Endothelial cell of umbilical vein (primary cell): ENCODE results near the gene EMC6. TPM values are rescaled to one million over a fixed set of nuclear protein-coding genes. Genes with fewer than 3 reads are reported as not detected.
"Not testable (repeated sequence)": the region's sequence is repeated elsewhere in the genome, so short reads cannot be mapped to it uniquely, and the experiment has no call there.

ENCODE experiments used
- BruUV-seq: library from RNA; stranded (reverse); fragments of 400-500 nt; replicated peaks from 2 replicates; lab custom pipeline; 2021; lab: Mats Ljungman, UMichigan
- CTCF ChIA-PET: fragments of 300-600, 350-600 bp; sonication (Branson Sonifier 250); formaldehyde crosslinking; loops from one replicate; lab custom pipeline; 2021; ENCODE audit warnings: antibody characterized with exemption, inconsistent platforms; lab: Charles Lee
- POLR2A ChIA-PET: fragments of 300-600, 350-600 bp; sonication (Branson Sonifier 250); formaldehyde crosslinking; loops from one replicate; lab custom pipeline; 2021; ENCODE audit warnings: antibody characterized with exemption, inconsistent platforms; lab: Charles Lee
- DNase-seq: peaks from one replicate; pipeline ENCODE4 v3.0.0-alpha.2; 2011; ENCODE audit warnings: low read depth, low spot score
- FAIRE-seq: peaks from 2 replicates; lab custom pipeline; 2011; peaks lifted over from hg19 to GRCh38; lab: Jason Lieb, UNC
- H2AFZ ChIP-seq: 2 replicates; pipeline ENCODE4 v1.6.0; 2012; ENCODE audit warnings: low read depth, low read length, control low read depth, inconsistent platforms
- H3K27ac ChIP-seq: 2 replicates; pipeline ENCODE4 v1.5.1; 2011; ENCODE audit warnings: low read depth, mild to moderate bottlenecking, control low read depth, low read length, moderate library complexity; ENCODE audit not compliant: insufficient read depth
- H3K27me3 ChIP-seq, 2 experiments: 2 replicates each; pipeline versions ENCODE4 v1.6.0 to v1.6.1; 2011; ENCODE audit warnings: low read length in 2 of 2, mixed read lengths in 1 of 2; ENCODE audit not compliant: control insufficient read depth in 2 of 2, insufficient read depth in 2 of 2
- H3K36me3 ChIP-seq, 2 experiments: 2 replicates in 1 of 2; 3 replicates in 1 of 2; pipeline ENCODE4 v1.5.1; 2011; ENCODE audit warnings: low read length in 2 of 2, mild to moderate bottlenecking in 1 of 2, moderate library complexity in 1 of 2; ENCODE audit not compliant: control insufficient read depth in 2 of 2, insufficient read depth in 2 of 2; ENCODE audit errors: extremely low read depth in 1 of 2
- H3K4me1 ChIP-seq: 3 replicates; pipeline ENCODE4 v1.5.1; 2011; ENCODE audit warnings: mild to moderate bottlenecking, low read length; ENCODE audit not compliant: control insufficient read depth, insufficient read depth; ENCODE audit errors: extremely low read depth
- H3K4me2 ChIP-seq: 2 replicates; pipeline ENCODE4 v1.6.1; 2011; ENCODE audit warnings: low read length, control low read depth, mixed read lengths; ENCODE audit not compliant: insufficient read depth
- H3K4me3 ChIP-seq, 3 experiments: fragments of 200-600 bp in 1 of 3; sonication (generic), shearing (Covaris generic) in 1 of 3; replicated peaks in 1 of 3; 2 replicates each; pipeline ENCODE4 v1.5.1; 2011 to 2016; ENCODE audit warnings: control low read depth in 3 of 3, low read length in 3 of 3, mild to moderate bottlenecking in 2 of 3, inconsistent platforms in 1 of 3, low read depth in 1 of 3, moderate library complexity in 1 of 3; ENCODE audit not compliant: insufficient read depth in 1 of 3
- H3K79me2 ChIP-seq: 2 replicates; pipeline ENCODE4 v1.6.0; 2012; ENCODE audit warnings: low read length, inconsistent platforms; ENCODE audit not compliant: control insufficient read depth, insufficient read depth
- H3K9ac ChIP-seq: replicated peaks from 2 replicates; pipeline ENCODE3; 2011; ENCODE audit warnings: low read length, control low read depth; ENCODE audit not compliant: insufficient read depth; ENCODE audit errors: extremely low read depth
- H3K9me1 ChIP-seq: replicated peaks from 3 replicates; pipeline ENCODE4 v1.6.0; 2011; ENCODE audit warnings: mild to moderate bottlenecking, low read length; ENCODE audit not compliant: control insufficient read depth, insufficient read depth; ENCODE audit errors: extremely low read depth
- H3K9me3 ChIP-seq: replicated peaks from 2 replicates; pipeline ENCODE4 v1.5.1; 2012; ENCODE audit warnings: low read length, inconsistent platforms; ENCODE audit not compliant: control insufficient read depth, insufficient read depth
- H4K20me1 ChIP-seq: replicated peaks from 2 replicates; pipeline ENCODE3; 2011; ENCODE audit warnings: mild to moderate bottlenecking, low read length; ENCODE audit not compliant: control insufficient read depth, insufficient read depth; ENCODE audit errors: extremely low read depth
- JUN ChIP-seq: IDR thresholded peaks from 2 replicates; pipeline ENCODE4 v1.6.1; 2011; ENCODE audit warnings: borderline replicate concordance, low read depth; ENCODE audit not compliant: insufficient read length, insufficient read depth
- MAX ChIP-seq: IDR thresholded peaks from 2 replicates; pipeline ENCODE4 v1.6.1; 2011; ENCODE audit not compliant: insufficient read depth, insufficient read length
- POLR2AphosphoS5 ChIP-seq: IDR thresholded peaks from 2 replicates; pipeline ENCODE4 v1.6.1; 2012; ENCODE audit warnings: low read depth, mild to moderate bottlenecking, control low read depth, low read length, moderate library complexity; ENCODE audit not compliant: insufficient read depth
- dilution Hi-C: fragments of 300-500 bp; cut with MboI; formaldehyde crosslinking; loops from one replicate; pipeline ENCODE4 v1.15.0; 2019; ENCODE audit warnings: low sequenced_read_pairs; ENCODE audit not compliant: extremely low pct_ligation_motif_present
- intact Hi-C: fragments of 100-400 bp; cut with micrococcal nuclease; formaldehyde crosslinking; loops from one replicate; pipeline ENCODE4 v1.10.0; 2022
- polyA plus RNA-seq, 4 experiments: library from polyadenylated mRNA; depleted of rRNA in 3 of 4; stranded (reverse) in 3 of 4; unstranded in 1 of 4; fragments of >200 nt; gene quantifications; 2 replicates each; pipeline versions ENCODE4 v1.2.1 to v1.2.3, GENCODE V29; 2011 to 2012; ENCODE audit warnings: missing spikeins in 1 of 4
- total RNA-seq: library from RNA; stranded (reverse); gene quantifications from 2 replicates; pipeline ENCODE4 v1.2.3, GENCODE V29; 2021

EMC6 gene
- total and polyA plus RNA-seq, 2 donors (not counting 3 experiments of a cell fraction or from before 2014, with no cell fraction given), result 54.0 to 105 TPM

DNA sequence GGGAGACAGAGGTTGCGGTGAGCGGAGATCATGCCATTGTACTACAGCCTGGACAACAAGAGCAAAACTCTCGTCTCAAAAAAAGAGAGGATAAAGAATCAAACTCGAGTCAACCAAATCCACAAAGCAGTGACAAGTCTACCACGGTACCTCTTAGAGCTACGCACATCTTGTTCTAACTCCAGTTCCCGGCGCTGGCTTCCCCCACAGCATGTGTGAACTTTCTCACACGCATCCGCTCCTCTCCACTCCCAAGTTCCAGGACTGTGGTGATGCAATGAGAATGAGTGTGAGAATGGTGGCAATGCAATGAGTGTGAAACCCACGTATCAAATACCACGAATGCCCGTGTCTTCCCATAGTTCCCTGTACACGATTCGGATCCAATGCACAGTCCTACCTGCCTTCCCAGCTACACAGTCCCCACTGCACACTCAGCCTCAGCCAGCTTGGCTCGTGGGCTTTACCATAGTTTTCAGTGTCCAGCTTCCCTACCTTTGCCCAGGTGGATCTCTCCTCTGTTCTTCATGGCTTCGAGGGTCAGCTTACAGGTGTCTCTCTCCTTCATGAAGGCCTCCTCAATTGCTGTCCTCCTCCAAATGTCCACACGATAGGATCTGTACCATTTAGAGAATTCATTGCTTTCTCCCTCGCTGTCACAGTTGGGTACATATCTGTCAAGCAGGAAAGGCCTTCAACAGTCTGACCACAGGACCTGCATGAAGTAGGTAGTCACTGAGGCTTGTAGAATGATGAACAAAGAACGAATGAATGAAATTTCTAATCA, 36.5 kb downstream of the EMC6 start:
- H3K9me3 ChIP-seq, result no peaks in the 10 kb centered on the region
- DNase-seq (no peak), FAIRE-seq (no peak)
- dilution Hi-C loops (no loop called here), intact Hi-C loops (no loop called here)
- no peak overlapping the region for H3K27ac ChIP-seq
- H3K9me1 ChIP-seq, result no peaks in the 10 kb centered on the region
- no TSS peak for BruUV-seq
- H3K9ac ChIP-seq, result no peak overlapping the region
- ChIA-PET POLR2A (no interaction called here), CTCF (interaction anchor here (1.3 kb wide), 1 partner anchor 22 kb away, joined by 4 read pairs; no protein-coding TSS in a partner anchor)
- H3K4me2 ChIP-seq, result no peak overlapping the region
- H3K27me3 ChIP-seq, result no peaks in the 10 kb centered on the region
- no peak overlapping the region for H2AFZ ChIP-seq
- no peaks in the 10 kb centered on the region for H3K79me2 ChIP-seq
- no peak for TF ChIP-seq POLR2AphosphoS5
- no peak for TF ChIP-seq MAX
- TF ChIP-seq JUN, result no peak
- no peaks in the 10 kb centered on the region for H3K36me3 ChIP-seq
- no peaks in the 10 kb centered on the region for H3K4me1 ChIP-seq
- H4K20me1 ChIP-seq, result no peaks in the 10 kb centered on the region
- H3K4me3 ChIP-seq, result no peak overlapping the region

DNA sequence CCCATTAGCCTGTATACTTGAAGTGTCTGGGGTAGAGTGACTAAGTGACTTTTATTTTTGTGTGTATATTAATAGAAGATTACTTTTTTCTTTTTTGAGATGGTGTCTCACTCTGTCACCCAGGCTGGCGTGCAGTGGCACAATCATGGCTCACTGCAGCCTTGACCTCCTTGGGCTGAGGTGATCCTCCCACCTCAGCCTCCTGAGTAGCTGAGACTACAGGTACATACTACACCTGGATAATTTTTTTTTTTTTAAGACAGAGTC, 37.0 kb downstream of the EMC6 start:
- POLR2A ChIA-PET, H3K36me3 ChIP-seq, H3K4me3 ChIP-seq, H3K9me3 ChIP-seq, H3K27ac ChIP-seq, H3K9ac ChIP-seq, H2AFZ ChIP-seq, H3K4me1 ChIP-seq, H3K27me3 ChIP-seq, H3K4me2 ChIP-seq, FAIRE-seq, BruUV-seq, DNase-seq, intact Hi-C loops, H4K20me1 ChIP-seq, H3K79me2 ChIP-seq, H3K9me1 ChIP-seq, dilution Hi-C loops: not testable (repeated sequence)
- CTCF ChIA-PET, result interaction anchor here (1.3 kb wide), 1 partner anchor 23 kb away, joined by 4 read pairs; no protein-coding TSS in a partner anchor
